HCT116 (cell line): ENCODE data around the gene ATP5F1E. TPM values are rescaled to one million over a fixed set of nuclear protein-coding genes. Genes with fewer than 3 reads are reported as not detected.

Source experiments
- ATAC-seq: fragments of 200-7000 bp; cut with Tn5 transposase; 2 replicates; pipeline ENCODE4 v1.9.1; 2020; ENCODE audit warnings: mild to moderate bottlenecking, moderate library complexity
- BruUV-seq: library from RNA; stranded (reverse); fragments of 400-500 nt; replicated peaks from 2 replicates; lab custom pipeline; 2021; lab: Mats Ljungman, UMichigan
- CTCF ChIA-PET: fragments of 300-600 bp; sonication (Branson Sonifier 250); formaldehyde crosslinking; loops from one replicate; lab custom pipeline; 2021; ENCODE audit warnings: antibody characterized with exemption; lab: Charles Lee
- POLR2A ChIA-PET: fragments of 300-600, 350-600 bp; sonication (Branson Sonifier 250); formaldehyde crosslinking; loops from one replicate; lab custom pipeline; 2021; ENCODE audit warnings: antibody characterized with exemption; lab: Charles Lee
- RAD21 ChIA-PET, 2 experiments: fragments of 300-600 bp; sonication (Branson Sonifier 250); formaldehyde crosslinking; loops; one replicate each; lab custom pipeline; 2023; ENCODE audit warnings: low total read pairs in 2 of 2; ENCODE audit not compliant: uncharacterized antibody in 2 of 2, unreplicated experiment in 2 of 2, low non-redundant PET in 1 of 2; lab: Charles Lee
- DNase-seq: peaks from one replicate; pipeline ENCODE4 v3.0.0-alpha.2; 2010; ENCODE audit warnings: low read depth, low spot score
- H2AFZ ChIP-seq: fragments of 200-600 bp; shearing (Covaris generic), sonication (generic); 2 replicates; pipeline ENCODE4 v1.6.1; 2017; ENCODE audit warnings: low read depth, mixed run types, mixed read lengths, antibody characterized with exemption, low read length; ENCODE audit not compliant: poor library complexity, severe bottlenecking
- H3K27ac ChIP-seq: 2 replicates; pipeline ENCODE4 v1.5.1; 2012; ENCODE audit warnings: low read depth, low read length
- H3K27me3 ChIP-seq: fragments of 200-600 bp; sonication (generic); 2 replicates; pipeline ENCODE4 v1.6.1; 2016; ENCODE audit warnings: mixed run types, low read length, mixed read lengths; ENCODE audit not compliant: insufficient read depth
- H3K36me3 ChIP-seq, 2 experiments: fragments of 200-500 bp in 1 of 2; fragments of 200-600 bp in 1 of 2; sonication (Bioruptor generic) in 1 of 2; sonication (generic) in 1 of 2; 2 replicates each; pipeline versions ENCODE4 v1.5.1 to v1.6.1; 2014 to 2016; ENCODE audit warnings: low read length in 2 of 2, inconsistent platforms in 1 of 2, mixed read lengths in 1 of 2, mixed run types in 1 of 2; ENCODE audit not compliant: insufficient read depth in 2 of 2, control insufficient read depth in 1 of 2
- H3K4me1 ChIP-seq, 2 experiments: fragments of 200-600 bp in 1 of 2; sonication (generic) in 1 of 2; 2 replicates each; pipeline versions ENCODE4 v1.5.1 to v1.6.1; 2012 to 2017; ENCODE audit warnings: low read length in 2 of 2, inconsistent platforms in 1 of 2, mild to moderate bottlenecking in 1 of 2, mixed read lengths in 1 of 2, mixed run types in 1 of 2, moderate library complexity in 1 of 2; ENCODE audit not compliant: insufficient read depth in 2 of 2, control insufficient read depth in 1 of 2
- H3K4me2 ChIP-seq: fragments of 200-600 bp; sonication (generic); 2 replicates; pipeline ENCODE4 v1.6.1; 2017; ENCODE audit warnings: mixed run types, low read length, mixed read lengths
- H3K4me3 ChIP-seq, 2 experiments: fragments of 200-600 bp in 1 of 2; sonication (generic) in 1 of 2; replicated peaks in 1 of 2; 2 replicates each; pipeline ENCODE4 v1.5.1; 2011 to 2016; ENCODE audit warnings: low read length in 2 of 2, control low read depth in 1 of 2, low read depth in 1 of 2, mild to moderate bottlenecking in 1 of 2, mixed read lengths in 1 of 2, mixed run types in 1 of 2
- H3K79me2 ChIP-seq: fragments of 200-600 bp; sonication (generic); 2 replicates; pipeline ENCODE4 v1.6.1; 2017; ENCODE audit warnings: mild to moderate bottlenecking, mixed run types, low read length, moderate library complexity, mixed read lengths; ENCODE audit not compliant: insufficient read depth
- H3K9ac ChIP-seq: fragments of 200-600 bp; sonication (generic); 2 replicates; pipeline ENCODE4 v1.6.1; 2016; ENCODE audit warnings: low read length, mixed read lengths
- H3K9me2 ChIP-seq: fragments of 200-600 bp; sonication (generic), shearing (Covaris generic); 2 replicates; pipeline ENCODE4 v1.6.1; 2017; ENCODE audit warnings: mixed run types, mild to moderate bottlenecking, moderate library complexity; ENCODE audit not compliant: insufficient read depth
- H3K9me3 ChIP-seq, 2 experiments: fragments of 200-500 bp in 1 of 2; fragments of 200-600 bp in 1 of 2; sonication (Bioruptor generic) in 1 of 2; sonication (generic) in 1 of 2; 2 replicates each; pipeline ENCODE4 v1.6.1; 2014 to 2017; ENCODE audit warnings: low read length in 2 of 2, mixed read lengths in 2 of 2, inconsistent platforms in 1 of 2, low read depth in 1 of 2, mild to moderate bottlenecking in 1 of 2, mixed run types in 1 of 2, moderate library complexity in 1 of 2; ENCODE audit not compliant: control insufficient read depth in 1 of 2, insufficient read depth in 1 of 2
- H4K20me1 ChIP-seq: fragments of 200-600 bp; sonication (generic), shearing (Covaris generic); 2 replicates; pipeline ENCODE4 v1.6.1; 2017; ENCODE audit warnings: mixed run types, mild to moderate bottlenecking, moderate library complexity; ENCODE audit not compliant: insufficient read depth
- CBX3 ChIP-seq: IDR thresholded peaks from 2 replicates; pipeline ENCODE4 v1.6.1; 2012; ENCODE audit warnings: low read depth
- EGR1 ChIP-seq: IDR thresholded peaks from 2 replicates; pipeline ENCODE4 v1.6.1; 2012; ENCODE audit warnings: low read depth
- ELF1 ChIP-seq: IDR thresholded peaks from 2 replicates; pipeline ENCODE4 v1.6.1; 2012; ENCODE audit warnings: low read depth, borderline replicate concordance
- EZH2 ChIP-seq: fragments of 200-600 bp; sonication (generic); IDR thresholded peaks from 2 replicates; pipeline ENCODE4 v1.6.1; 2017; ENCODE audit warnings: antibody characterized with exemption, mixed run types
- EZH2phosphoT487 ChIP-seq: fragments of 200-600 bp; IDR thresholded peaks from 2 replicates; pipeline ENCODE4 v1.6.1; 2018; ENCODE audit warnings: antibody characterized with exemption, borderline replicate concordance
- FOSL1 ChIP-seq: IDR thresholded peaks from 2 replicates; pipeline ENCODE4 v1.6.1; 2012; ENCODE audit warnings: low read depth
- JUND ChIP-seq: IDR thresholded peaks from 2 replicates; pipeline ENCODE4 v1.6.1; 2012
- POLR2A ChIP-seq: IDR thresholded peaks from 2 replicates; pipeline ENCODE4 v1.7.0; 2011; ENCODE audit warnings: borderline replicate concordance; ENCODE audit not compliant: insufficient read depth, insufficient read length; ENCODE audit errors: extremely low read depth
- POLR2AphosphoS5 ChIP-seq: IDR thresholded peaks from 2 replicates; pipeline ENCODE4 v1.6.1; 2011; ENCODE audit warnings: mild to moderate bottlenecking, low read depth, low read length, moderate library complexity
- SIN3A ChIP-seq: IDR thresholded peaks from 2 replicates; pipeline ENCODE4 v1.6.1; 2012; ENCODE audit warnings: low read depth
- SP1 ChIP-seq: IDR thresholded peaks from 2 replicates; pipeline ENCODE4 v1.6.1; 2012; ENCODE audit warnings: low read depth
- SRF ChIP-seq: IDR thresholded peaks from 2 replicates; pipeline ENCODE4 v1.6.1; 2012; ENCODE audit warnings: low read depth
- TCF7L2 ChIP-seq: IDR thresholded peaks from 2 replicates; pipeline ENCODE4 v1.7.0; 2011; ENCODE audit warnings: borderline replicate concordance, inconsistent platforms; ENCODE audit not compliant: insufficient read depth, insufficient read length; ENCODE audit errors: extremely low read depth
- YY1 ChIP-seq: IDR thresholded peaks from 2 replicates; pipeline ENCODE4 v1.6.1; 2011; ENCODE audit warnings: low read length, low read depth, moderate library complexity, mild to moderate bottlenecking; ENCODE audit not compliant: insufficient replicate concordance; ENCODE audit errors: extremely low read depth
- ZFX ChIP-seq: fragments of 450-650 bp; IDR thresholded peaks from 2 replicates; pipeline ENCODE4 v1.6.1; 2017
- ZNF274 ChIP-seq: fragments of 200-500 bp; sonication (Bioruptor generic); IDR thresholded peaks from 2 replicates; pipeline ENCODE4 v1.6.1; 2014; ENCODE audit warnings: mild to moderate bottlenecking, low read depth, low read length, inconsistent platforms
- intact Hi-C: fragments of 100-400 bp; cut with micrococcal nuclease; formaldehyde crosslinking; loops from 2 replicates; pipeline ENCODE4 v1.10.0; 2022
- total RNA-seq: library from RNA; stranded (reverse); gene quantifications from one replicate; pipeline ENCODE4 v1.2.1, GENCODE V29; 2021; ENCODE audit not compliant: unreplicated experiment
- TF ChIP-seq, protein P1 (sequence below): IDR thresholded peaks from 2 replicates; pipeline ENCODE4 v1.6.1; 2012
- TF ChIP-seq, protein P2 (sequence below), 3 experiments: fragments of 200-600 bp in 1 of 3; sonication (generic) in 1 of 3; IDR thresholded peaks in 2 of 3; conservative IDR thresholded peaks in 1 of 3; 2 replicates each; pipeline ENCODE4 v1.5.1; 2012 to 2017; ENCODE audit warnings: low read depth in 2 of 3, low read length in 2 of 3, antibody characterized with exemption in 1 of 3, borderline replicate concordance in 1 of 3, control low read depth in 1 of 3, mild to moderate bottlenecking in 1 of 3, mixed read lengths in 1 of 3, mixed run types in 1 of 3, moderate library complexity in 1 of 3; ENCODE audit not compliant: insufficient read depth in 1 of 3
- TF ChIP-seq, protein P3 (sequence below): IDR thresholded peaks from 2 replicates; pipeline ENCODE4 v1.6.1; 2012; ENCODE audit warnings: low read depth
- TF ChIP-seq, protein P4 (sequence below): IDR thresholded peaks from 2 replicates; pipeline ENCODE4 v1.6.1; 2011; ENCODE audit warnings: mild to moderate bottlenecking, low read length, moderate library complexity; ENCODE audit not compliant: insufficient replicate concordance; ENCODE audit errors: extremely low read depth

Gene ATP5F1E
- total RNA-seq, 1 experiment from 2014 or later, result 72.8 TPM

DNA sequence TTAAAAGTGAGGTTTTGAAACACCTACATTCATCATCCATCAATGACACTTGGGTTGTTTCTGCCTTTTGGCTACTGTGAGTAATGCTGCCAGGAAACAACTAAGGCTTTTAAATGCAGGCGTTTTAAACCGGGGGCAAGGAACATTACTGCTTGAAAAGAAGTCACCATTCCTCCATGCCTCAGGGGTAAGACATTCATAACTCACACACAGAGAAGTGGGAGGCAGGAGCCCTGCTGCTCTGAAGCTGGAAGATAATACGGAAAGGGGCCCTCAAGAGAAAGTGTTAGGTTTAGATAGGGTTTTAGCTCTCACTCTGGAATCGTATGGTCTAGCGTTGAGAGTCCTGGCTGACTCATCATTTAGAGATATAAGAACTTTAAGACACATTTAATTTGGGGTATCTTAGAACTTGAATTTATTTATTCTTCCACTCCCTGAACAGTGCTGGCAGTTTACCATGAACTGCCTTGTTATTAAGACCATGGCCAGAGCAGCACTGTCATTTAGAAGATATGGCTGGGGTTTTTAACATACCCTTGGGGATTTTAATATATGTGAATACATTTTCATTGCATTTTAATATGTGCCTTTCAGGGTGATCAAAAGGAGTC lies 11.1 kb downstream of the ATP5F1E start:
- Histone ChIP-seq H3K9ac (no peak overlapping the region), H3K4me3 (no peak overlapping the region), H3K27ac (no peak overlapping the region), H3K4me2 (no peak overlapping the region), H2AFZ (no peak overlapping the region), H3K36me3 (peaks cover 10 to 35% of the 10 kb centered on the region in 2 experiments; a peak in 3 of 4 replicates), H3K4me1 (peaks cover 0 to 5% of the 10 kb centered on the region in 2 experiments; a peak in 2 of 4 replicates), H3K79me2 (peaks cover 15% of the 10 kb centered on the region), H3K9me3 (no peaks in the 10 kb centered on the region), H4K20me1 (peaks cover 6% of the 10 kb centered on the region; the same call in 1 of the 2 replicates), H3K9me2 (no peaks in the 10 kb centered on the region), H3K27me3 (no peaks in the 10 kb centered on the region)
- DNase-seq (no peak), ATAC-seq (no peak)
- CTCF ChIA-PET, result no interaction called here
- RAD21 ChIA-PET, result no interaction called here
- TF ChIP-seq, protein P1, sequence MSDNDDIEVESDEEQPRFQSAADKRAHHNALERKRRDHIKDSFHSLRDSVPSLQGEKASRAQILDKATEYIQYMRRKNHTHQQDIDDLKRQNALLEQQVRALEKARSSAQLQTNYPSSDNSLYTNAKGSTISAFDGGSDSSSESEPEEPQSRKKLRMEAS, result no peak
- TF ChIP-seq, protein P2, sequence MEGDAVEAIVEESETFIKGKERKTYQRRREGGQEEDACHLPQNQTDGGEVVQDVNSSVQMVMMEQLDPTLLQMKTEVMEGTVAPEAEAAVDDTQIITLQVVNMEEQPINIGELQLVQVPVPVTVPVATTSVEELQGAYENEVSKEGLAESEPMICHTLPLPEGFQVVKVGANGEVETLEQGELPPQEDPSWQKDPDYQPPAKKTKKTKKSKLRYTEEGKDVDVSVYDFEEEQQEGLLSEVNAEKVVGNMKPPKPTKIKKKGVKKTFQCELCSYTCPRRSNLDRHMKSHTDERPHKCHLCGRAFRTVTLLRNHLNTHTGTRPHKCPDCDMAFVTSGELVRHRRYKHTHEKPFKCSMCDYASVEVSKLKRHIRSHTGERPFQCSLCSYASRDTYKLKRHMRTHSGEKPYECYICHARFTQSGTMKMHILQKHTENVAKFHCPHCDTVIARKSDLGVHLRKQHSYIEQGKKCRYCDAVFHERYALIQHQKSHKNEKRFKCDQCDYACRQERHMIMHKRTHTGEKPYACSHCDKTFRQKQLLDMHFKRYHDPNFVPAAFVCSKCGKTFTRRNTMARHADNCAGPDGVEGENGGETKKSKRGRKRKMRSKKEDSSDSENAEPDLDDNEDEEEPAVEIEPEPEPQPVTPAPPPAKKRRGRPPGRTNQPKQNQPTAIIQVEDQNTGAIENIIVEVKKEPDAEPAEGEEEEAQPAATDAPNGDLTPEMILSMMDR (IDR thresholded peaks at IDR 0.05 in 2 of 3, conservative IDR thresholded peaks at IDR 0.05 in 1 of 3; ENCODE audit: borderline replicate concordance in 1 of 3, insufficient read depth in 1 of 3, low read depth in 2 of 3, low read length in 2 of 3), result no peak
- TF ChIP-seq YY1 (no peak), FOSL1 (no peak), CBX3 (no peak), ELF1 (no peak), POLR2A (no peak), SP1 (no peak), EZH2 (no peak), SRF (no peak), TCF7L2 (no peak), EZH2phosphoT487 (no peak), ZFX (no peak), POLR2AphosphoS5 (no peak), JUND (no peak), EGR1 (no peak), SIN3A (no peak), ZNF274 (no peak)
- TF ChIP-seq, protein P3, sequence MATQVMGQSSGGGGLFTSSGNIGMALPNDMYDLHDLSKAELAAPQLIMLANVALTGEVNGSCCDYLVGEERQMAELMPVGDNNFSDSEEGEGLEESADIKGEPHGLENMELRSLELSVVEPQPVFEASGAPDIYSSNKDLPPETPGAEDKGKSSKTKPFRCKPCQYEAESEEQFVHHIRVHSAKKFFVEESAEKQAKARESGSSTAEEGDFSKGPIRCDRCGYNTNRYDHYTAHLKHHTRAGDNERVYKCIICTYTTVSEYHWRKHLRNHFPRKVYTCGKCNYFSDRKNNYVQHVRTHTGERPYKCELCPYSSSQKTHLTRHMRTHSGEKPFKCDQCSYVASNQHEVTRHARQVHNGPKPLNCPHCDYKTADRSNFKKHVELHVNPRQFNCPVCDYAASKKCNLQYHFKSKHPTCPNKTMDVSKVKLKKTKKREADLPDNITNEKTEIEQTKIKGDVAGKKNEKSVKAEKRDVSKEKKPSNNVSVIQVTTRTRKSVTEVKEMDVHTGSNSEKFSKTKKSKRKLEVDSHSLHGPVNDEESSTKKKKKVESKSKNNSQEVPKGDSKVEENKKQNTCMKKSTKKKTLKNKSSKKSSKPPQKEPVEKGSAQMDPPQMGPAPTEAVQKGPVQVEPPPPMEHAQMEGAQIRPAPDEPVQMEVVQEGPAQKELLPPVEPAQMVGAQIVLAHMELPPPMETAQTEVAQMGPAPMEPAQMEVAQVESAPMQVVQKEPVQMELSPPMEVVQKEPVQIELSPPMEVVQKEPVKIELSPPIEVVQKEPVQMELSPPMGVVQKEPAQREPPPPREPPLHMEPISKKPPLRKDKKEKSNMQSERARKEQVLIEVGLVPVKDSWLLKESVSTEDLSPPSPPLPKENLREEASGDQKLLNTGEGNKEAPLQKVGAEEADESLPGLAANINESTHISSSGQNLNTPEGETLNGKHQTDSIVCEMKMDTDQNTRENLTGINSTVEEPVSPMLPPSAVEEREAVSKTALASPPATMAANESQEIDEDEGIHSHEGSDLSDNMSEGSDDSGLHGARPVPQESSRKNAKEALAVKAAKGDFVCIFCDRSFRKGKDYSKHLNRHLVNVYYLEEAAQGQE, result no peak
- TF ChIP-seq, protein P4, sequence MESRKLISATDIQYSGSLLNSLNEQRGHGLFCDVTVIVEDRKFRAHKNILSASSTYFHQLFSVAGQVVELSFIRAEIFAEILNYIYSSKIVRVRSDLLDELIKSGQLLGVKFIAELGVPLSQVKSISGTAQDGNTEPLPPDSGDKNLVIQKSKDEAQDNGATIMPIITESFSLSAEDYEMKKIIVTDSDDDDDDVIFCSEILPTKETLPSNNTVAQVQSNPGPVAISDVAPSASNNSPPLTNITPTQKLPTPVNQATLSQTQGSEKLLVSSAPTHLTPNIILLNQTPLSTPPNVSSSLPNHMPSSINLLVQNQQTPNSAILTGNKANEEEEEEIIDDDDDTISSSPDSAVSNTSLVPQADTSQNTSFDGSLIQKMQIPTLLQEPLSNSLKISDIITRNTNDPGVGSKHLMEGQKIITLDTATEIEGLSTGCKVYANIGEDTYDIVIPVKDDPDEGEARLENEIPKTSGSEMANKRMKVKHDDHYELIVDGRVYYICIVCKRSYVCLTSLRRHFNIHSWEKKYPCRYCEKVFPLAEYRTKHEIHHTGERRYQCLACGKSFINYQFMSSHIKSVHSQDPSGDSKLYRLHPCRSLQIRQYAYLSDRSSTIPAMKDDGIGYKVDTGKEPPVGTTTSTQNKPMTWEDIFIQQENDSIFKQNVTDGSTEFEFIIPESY, result no peak
- POLR2A ChIA-PET, result no interaction called here
- BruUV-seq, result no TSS peak
- intact Hi-C loops, result no loop called here
